ENCODE results near the gene HES4. TPM values are rescaled to one million over a fixed set of nuclear protein-coding genes. Genes with fewer than 3 reads are reported as not detected.

The HES4 gene
- total and polyA plus RNA-seq, 2 donors (not counting 3 experiments of a cell fraction or from before 2014, with no cell fraction given) = 30.5 to 37.6 TPM

DNA sequence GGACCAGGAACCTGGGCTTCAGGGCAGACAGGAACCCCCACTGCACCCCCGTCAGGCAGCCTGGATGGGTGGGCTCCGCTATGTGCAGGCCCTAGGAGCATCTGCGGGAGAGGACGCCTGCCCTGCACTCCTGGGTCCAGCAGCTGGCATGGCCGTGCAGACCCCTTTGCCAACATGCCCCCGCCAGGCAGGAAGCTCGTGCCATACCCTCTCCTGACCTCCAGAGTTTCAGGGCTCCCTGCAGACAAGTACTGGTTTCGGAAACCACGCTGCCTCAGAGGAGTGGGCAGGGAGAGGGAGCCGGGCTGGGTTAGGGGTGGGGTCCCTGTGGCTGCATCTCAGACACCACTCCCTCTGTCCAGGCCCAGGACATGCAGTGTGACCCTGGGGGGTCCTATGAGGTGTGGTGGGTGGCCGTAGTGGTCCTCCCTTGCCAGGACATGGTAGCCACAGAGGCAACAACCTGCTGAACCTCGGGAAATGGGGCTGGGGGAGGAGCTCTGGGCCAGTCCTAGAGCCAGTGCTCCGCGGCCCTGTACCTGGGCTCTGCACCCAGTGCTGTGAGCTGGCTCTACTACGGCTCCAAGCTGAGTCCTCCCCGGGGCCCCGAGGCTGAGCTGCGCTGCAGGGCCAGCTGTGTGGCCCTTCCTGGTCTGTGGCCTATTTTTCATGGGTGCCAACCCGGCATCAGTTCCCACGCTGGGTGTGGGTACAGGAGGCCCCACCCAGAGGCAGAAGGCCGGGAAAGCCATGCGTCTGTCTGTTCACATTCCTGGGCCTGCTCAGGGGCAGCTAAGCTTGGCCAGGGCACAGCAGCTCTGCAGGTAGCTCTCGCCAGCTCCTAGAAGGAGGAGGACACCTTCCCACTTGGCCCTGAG lies 32.2 kb downstream of the HES4 start:
- dilution Hi-C loops (cut with MboI; ENCODE audit: extremely low pct_ligation_motif_present, low sequenced_read_pairs) (no loop called here), intact Hi-C loops (cut with micrococcal nuclease) (no loop called here)
- no peak overlapping the region for H3K27ac ChIP-seq (ENCODE audit: insufficient read depth, low read depth, low read length)
- no peak overlapping the region for H3K4me3 ChIP-seq (replicated peaks in 1 of 3; ENCODE audit: insufficient read depth in 1 of 3, low read depth in 1 of 3, low read length in 3 of 3)
- H3K27me3 ChIP-seq (ENCODE audit: control insufficient read depth in 2 of 2, insufficient read depth in 2 of 2, low read length in 2 of 2) = peaks cover 2% of the 10 kb centered on the region in 2 experiments
- H3K36me3 ChIP-seq (ENCODE audit: control insufficient read depth in 2 of 2, extremely low read depth in 1 of 2, insufficient read depth in 2 of 2, low read length in 2 of 2) = no peaks in the 10 kb centered on the region
- BruUV-seq (replicated peaks) = no TSS peak
- H3K4me2 ChIP-seq (ENCODE audit: insufficient read depth, low read length) = no peak overlapping the region
- H3K79me2 ChIP-seq (ENCODE audit: control insufficient read depth, insufficient read depth, low read length) = no peaks in the 10 kb centered on the region
- no peak for TF ChIP-seq FOS (IDR thresholded peaks at IDR 0.05; ENCODE audit: borderline replicate concordance, insufficient read depth, low read length)
- TF ChIP-seq, protein P1, sequence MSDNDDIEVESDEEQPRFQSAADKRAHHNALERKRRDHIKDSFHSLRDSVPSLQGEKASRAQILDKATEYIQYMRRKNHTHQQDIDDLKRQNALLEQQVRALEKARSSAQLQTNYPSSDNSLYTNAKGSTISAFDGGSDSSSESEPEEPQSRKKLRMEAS (IDR thresholded peaks at IDR 0.05; ENCODE audit: insufficient read depth, insufficient read length) = no peak
- TF ChIP-seq EZH2 (IDR thresholded peaks at IDR 0.05; ENCODE audit: borderline replicate concordance, low read depth, low read length, severe bottlenecking) = no peak
- TF ChIP-seq, protein P2, sequence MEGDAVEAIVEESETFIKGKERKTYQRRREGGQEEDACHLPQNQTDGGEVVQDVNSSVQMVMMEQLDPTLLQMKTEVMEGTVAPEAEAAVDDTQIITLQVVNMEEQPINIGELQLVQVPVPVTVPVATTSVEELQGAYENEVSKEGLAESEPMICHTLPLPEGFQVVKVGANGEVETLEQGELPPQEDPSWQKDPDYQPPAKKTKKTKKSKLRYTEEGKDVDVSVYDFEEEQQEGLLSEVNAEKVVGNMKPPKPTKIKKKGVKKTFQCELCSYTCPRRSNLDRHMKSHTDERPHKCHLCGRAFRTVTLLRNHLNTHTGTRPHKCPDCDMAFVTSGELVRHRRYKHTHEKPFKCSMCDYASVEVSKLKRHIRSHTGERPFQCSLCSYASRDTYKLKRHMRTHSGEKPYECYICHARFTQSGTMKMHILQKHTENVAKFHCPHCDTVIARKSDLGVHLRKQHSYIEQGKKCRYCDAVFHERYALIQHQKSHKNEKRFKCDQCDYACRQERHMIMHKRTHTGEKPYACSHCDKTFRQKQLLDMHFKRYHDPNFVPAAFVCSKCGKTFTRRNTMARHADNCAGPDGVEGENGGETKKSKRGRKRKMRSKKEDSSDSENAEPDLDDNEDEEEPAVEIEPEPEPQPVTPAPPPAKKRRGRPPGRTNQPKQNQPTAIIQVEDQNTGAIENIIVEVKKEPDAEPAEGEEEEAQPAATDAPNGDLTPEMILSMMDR (IDR thresholded peaks at IDR 0.05; ENCODE audit: extremely low read depth in 1 of 2, insufficient read depth in 1 of 2, low read depth in 1 of 2, low read length in 2 of 2) = no peak
- TF ChIP-seq GATA2 (IDR thresholded peaks at IDR 0.05; ENCODE audit: insufficient read depth, insufficient read length, low read depth, low read length) = no peak
- TF ChIP-seq POLR2AphosphoS5 (IDR thresholded peaks at IDR 0.05; ENCODE audit: insufficient read depth, low read depth, low read length) = no peak
- TF ChIP-seq MYC (IDR thresholded peaks at IDR 0.05; ENCODE audit: low read depth, low read length) = no peak
- TF ChIP-seq JUN (IDR thresholded peaks at IDR 0.05; ENCODE audit: borderline replicate concordance, insufficient read depth, insufficient read length, low read depth) = no peak
- no peak for TF ChIP-seq POLR2A (IDR thresholded peaks at IDR 0.05; ENCODE audit: low read depth, low read length)
- H2AFZ ChIP-seq (ENCODE audit: low read depth, low read length) = no peak overlapping the region
- POLR2A ChIA-PET = no interaction called here
- FAIRE-seq (no peak), DNase-seq (ENCODE audit: low read depth, low spot score) (no peak)
- H4K20me1 ChIP-seq (replicated peaks; ENCODE audit: control insufficient read depth, extremely low read depth, insufficient read depth, low read length) = no peaks in the 10 kb centered on the region
- no peaks in the 10 kb centered on the region for H3K9me3 ChIP-seq (replicated peaks; ENCODE audit: control insufficient read depth, insufficient read depth, low read length)
- CTCF ChIA-PET = interaction anchor here (0.6 to 1.8 kb wide), 8 partner anchors 8 to 324 kb away, joined by 3 to 13 read pairs (median 4); partner anchors contain the start of gene PERM1
- H3K9ac ChIP-seq (replicated peaks; ENCODE audit: extremely low read depth, insufficient read depth, low read length) = no peak overlapping the region
- no peaks in the 10 kb centered on the region for H3K9me1 ChIP-seq (replicated peaks; ENCODE audit: control insufficient read depth, extremely low read depth, insufficient read depth, low read length)
- H3K4me1 ChIP-seq (ENCODE audit: control insufficient read depth, extremely low read depth, insufficient read depth, low read length) = peaks cover 11% of the 10 kb centered on the region
